Activated naive CD4-positive, alpha-beta T cell treated with anti-CD3 and anti-CD28 coated beads, Interleukin-2, amount 10 ng/mL, durations not matched to agents 5 hours and 36 hours (primary cell): ENCODE data around the gene PDE6D. TPM values are rescaled to one million over a fixed set of nuclear protein-coding genes. Genes with fewer than 3 reads are reported as not detected.

Experiments
- total RNA-seq, 2 experiments: library from RNA; stranded (reverse); gene quantifications; one replicate each; pipeline ENCODE4 v1.2.3, GENCODE V29; 2021

Gene PDE6D
- total RNA-seq = 10 to 100 TPM; 26.8 to 28.3 TPM

GRCh38 chr2:231780909-231781797 is at the start of gene PDE6D:
Gene PDE6D (minus strand): TSS chr2:231781282. CDS start chr2:231781114, 168 bp downstream.

DNA sequence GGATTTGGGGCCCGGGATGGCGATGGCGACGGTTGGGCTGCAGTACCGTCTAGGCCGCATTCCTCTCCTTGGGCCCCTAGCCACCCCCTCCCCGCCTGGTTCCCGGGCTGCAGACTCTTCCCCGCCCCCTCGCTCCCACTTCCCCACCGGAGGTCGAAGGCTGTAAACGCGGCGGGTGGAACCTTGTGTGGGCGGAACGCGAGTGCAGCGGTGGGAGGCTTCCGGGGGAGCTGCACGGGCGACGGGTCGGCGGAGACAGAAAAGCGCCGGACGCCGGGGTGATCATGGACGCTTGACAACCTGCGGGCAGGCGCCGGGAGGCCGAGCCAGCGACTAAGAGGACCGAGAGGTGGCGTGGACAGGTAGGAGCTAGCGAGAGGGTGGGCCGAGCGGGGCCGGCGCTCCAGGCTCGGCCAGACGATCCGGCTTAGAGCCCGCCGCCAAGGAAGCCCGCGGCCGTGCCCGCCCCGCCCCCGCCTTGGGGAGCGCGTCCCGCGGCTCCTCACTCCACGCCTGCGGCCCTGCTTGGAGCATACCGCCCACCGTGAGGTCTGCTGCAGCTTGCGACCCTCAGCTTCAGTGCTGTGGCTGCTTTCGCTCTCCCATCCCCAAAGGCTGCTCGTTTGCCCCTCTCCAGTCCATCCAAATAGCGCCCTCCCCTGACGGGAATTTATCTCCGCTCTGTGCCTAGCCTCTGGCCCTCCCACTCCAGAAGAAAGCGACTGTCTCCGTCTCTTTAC is 5.3 kb upstream of the PDE6D start, which contains the start of gene COPS7B:
TSS of gene COPS7B (plus strand) at position 269 of the 740 bp plus-strand sequence. CDS start 2,126 bp downstream, outside the sequence.

GRCh38 chr2:231707927-231708772 is 72.9 kb downstream of the PDE6D start, which contains the start of gene PTMA:
Gene PTMA (plus strand): TSS chr2:231708525. CDS start chr2:231708707, 182 bp downstream.

Other genes with a start within 250 kb of the PDE6D start
- gene TEX44, start 188.4 kb downstream of the PDE6D start, total RNA-seq = not detected
- 1,000 to 10,000 TPM; 1,522 to 1,526 TPM for gene PTMA, start 72.8 kb downstream of the PDE6D start, total RNA-seq
- gene COPS7B, start 5.2 kb upstream of the PDE6D start, total RNA-seq = 10 to 100 TPM; 39.0 to 40.8 TPM
- under 1 TPM in 1 of 2 experiments, not detected in 1; 0.33 TPM for gene NPPC, start 145.1 kb upstream of the PDE6D start, total RNA-seq
- gene DIS3L2, start 180.4 kb upstream of the PDE6D start, total RNA-seq = 10 to 100 TPM; 32.3 to 37.8 TPM